OCI-LY1 (cell line): Measurements from ENCODE around the gene GDF7.

Experiments
- H2AFZ ChIP-seq: fragments of 200-600 bp; sonication (generic), shearing (Covaris generic); 2 replicates; pipeline ENCODE4 v1.6.0; 2014; ENCODE audit warnings: antibody characterized with exemption, mild to moderate bottlenecking, low read length
- H3F3A ChIP-seq: fragments of 200-600 bp; sonication (generic), shearing (Covaris generic); 2 replicates; pipeline ENCODE4 v1.6.0; 2014; ENCODE audit warnings: mild to moderate bottlenecking, antibody characterized with exemption, low read length, moderate library complexity; ENCODE audit not compliant: insufficient read depth
- H3K27ac ChIP-seq: fragments of 200-600 bp; sonication (generic); 2 replicates; pipeline ENCODE4 v1.5.1; 2014; ENCODE audit warnings: low read length, mixed run types, mild to moderate bottlenecking, low read depth; ENCODE audit not compliant: poor library complexity, severe bottlenecking
- H3K27me3 ChIP-seq: fragments of 200-600 bp; sonication (generic); 2 replicates; pipeline ENCODE4 v1.6.0; 2014; ENCODE audit warnings: antibody characterized with exemption, mild to moderate bottlenecking, low read length, moderate library complexity; ENCODE audit not compliant: insufficient read depth
- H3K36me3 ChIP-seq: fragments of 200-600 bp; sonication (generic); 2 replicates; pipeline ENCODE4 v1.6.1; 2014; ENCODE audit warnings: mild to moderate bottlenecking, antibody characterized with exemption, low read length, moderate library complexity, mixed read lengths; ENCODE audit not compliant: insufficient read depth
- H3K4me1 ChIP-seq: fragments of 200-600 bp; sonication (generic); 2 replicates; pipeline ENCODE4 v1.5.1; 2014; ENCODE audit warnings: mild to moderate bottlenecking, low read length, moderate library complexity; ENCODE audit not compliant: insufficient read depth, severe bottlenecking
- H3K4me2 ChIP-seq: fragments of 200-600 bp; sonication (generic), shearing (Covaris generic); 2 replicates; pipeline ENCODE4 v1.6.1; 2014; ENCODE audit warnings: low read length
- H3K4me3 ChIP-seq: fragments of 200-600 bp; sonication (generic); 2 replicates; pipeline ENCODE4 v1.5.1; 2014; ENCODE audit warnings: low read length, low read depth, mild to moderate bottlenecking, mixed read lengths; ENCODE audit not compliant: poor library complexity, severe bottlenecking
- H3K79me2 ChIP-seq: fragments of 200-600 bp; shearing (Covaris generic); 2 replicates; pipeline ENCODE4 v1.6.1; 2016; ENCODE audit warnings: mixed run types, low read length, mixed read lengths; ENCODE audit not compliant: insufficient read depth
- H3K9ac ChIP-seq: fragments of 200-600 bp; sonication (generic), shearing (Covaris generic); 2 replicates; pipeline ENCODE4 v1.6.1; 2014; ENCODE audit warnings: mild to moderate bottlenecking, low read length, mixed read lengths
- H3K9me2 ChIP-seq: fragments of 200-600 bp; sonication (generic), shearing (Covaris generic); 2 replicates; pipeline ENCODE4 v1.6.1; 2014; ENCODE audit warnings: low read depth, mild to moderate bottlenecking, low read length, mixed read lengths
- H3K9me3 ChIP-seq: fragments of 200-600 bp; shearing (Covaris generic); 2 replicates; pipeline ENCODE4 v1.6.1; 2014; ENCODE audit warnings: low read length, mixed read lengths
- H4K20me1 ChIP-seq: fragments of 200-600 bp; sonication (generic), shearing (Covaris generic); 2 replicates; pipeline ENCODE4 v1.6.0; 2016; ENCODE audit warnings: mild to moderate bottlenecking, low read length; ENCODE audit not compliant: insufficient read depth
- EZH2 ChIP-seq: fragments of 200-600 bp; sonication (generic), shearing (Covaris generic); IDR thresholded peaks from 2 replicates; pipeline ENCODE4 v1.8.0; 2017; ENCODE audit warnings: borderline replicate concordance, mixed run types, mild to moderate bottlenecking, antibody characterized with exemption, low read length, moderate library complexity, mixed read lengths
- TF ChIP-seq, protein P1 (sequence below): fragments of 200-600 bp; sonication (generic), shearing (Covaris generic); IDR thresholded peaks from 2 replicates; pipeline ENCODE4 v1.5.1; 2017; ENCODE audit warnings: mild to moderate bottlenecking, antibody characterized with exemption, low read length, moderate library complexity, mixed read lengths

GDF7 gene

GRCh38 chr2:20635675-20636584 lies 31.0 kb upstream of the GDF7 start:
- TF ChIP-seq, protein P1, sequence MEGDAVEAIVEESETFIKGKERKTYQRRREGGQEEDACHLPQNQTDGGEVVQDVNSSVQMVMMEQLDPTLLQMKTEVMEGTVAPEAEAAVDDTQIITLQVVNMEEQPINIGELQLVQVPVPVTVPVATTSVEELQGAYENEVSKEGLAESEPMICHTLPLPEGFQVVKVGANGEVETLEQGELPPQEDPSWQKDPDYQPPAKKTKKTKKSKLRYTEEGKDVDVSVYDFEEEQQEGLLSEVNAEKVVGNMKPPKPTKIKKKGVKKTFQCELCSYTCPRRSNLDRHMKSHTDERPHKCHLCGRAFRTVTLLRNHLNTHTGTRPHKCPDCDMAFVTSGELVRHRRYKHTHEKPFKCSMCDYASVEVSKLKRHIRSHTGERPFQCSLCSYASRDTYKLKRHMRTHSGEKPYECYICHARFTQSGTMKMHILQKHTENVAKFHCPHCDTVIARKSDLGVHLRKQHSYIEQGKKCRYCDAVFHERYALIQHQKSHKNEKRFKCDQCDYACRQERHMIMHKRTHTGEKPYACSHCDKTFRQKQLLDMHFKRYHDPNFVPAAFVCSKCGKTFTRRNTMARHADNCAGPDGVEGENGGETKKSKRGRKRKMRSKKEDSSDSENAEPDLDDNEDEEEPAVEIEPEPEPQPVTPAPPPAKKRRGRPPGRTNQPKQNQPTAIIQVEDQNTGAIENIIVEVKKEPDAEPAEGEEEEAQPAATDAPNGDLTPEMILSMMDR: peak; percentile 85
- no peak for TF ChIP-seq EZH2
- H3K9ac ChIP-seq: no peak overlapping the region
- H2AFZ ChIP-seq: no peak overlapping the region
- H3K4me3 ChIP-seq: no peak overlapping the region
- no peaks in the 10 kb centered on the region for H3F3A ChIP-seq
- H3K36me3 ChIP-seq: no peaks in the 10 kb centered on the region; the same call in 1 of the 2 replicates
- H3K4me2 ChIP-seq: no peak overlapping the region
- H4K20me1 ChIP-seq: no peaks in the 10 kb centered on the region
- H3K4me1 ChIP-seq: peaks cover 10% of the 10 kb centered on the region
- no peaks in the 10 kb centered on the region for H3K79me2 ChIP-seq
- no peak overlapping the region for H3K27ac ChIP-seq
- no peaks in the 10 kb centered on the region for H3K9me3 ChIP-seq
- no peaks in the 10 kb centered on the region for H3K9me2 ChIP-seq
- no peaks in the 10 kb centered on the region for H3K27me3 ChIP-seq

DNA sequence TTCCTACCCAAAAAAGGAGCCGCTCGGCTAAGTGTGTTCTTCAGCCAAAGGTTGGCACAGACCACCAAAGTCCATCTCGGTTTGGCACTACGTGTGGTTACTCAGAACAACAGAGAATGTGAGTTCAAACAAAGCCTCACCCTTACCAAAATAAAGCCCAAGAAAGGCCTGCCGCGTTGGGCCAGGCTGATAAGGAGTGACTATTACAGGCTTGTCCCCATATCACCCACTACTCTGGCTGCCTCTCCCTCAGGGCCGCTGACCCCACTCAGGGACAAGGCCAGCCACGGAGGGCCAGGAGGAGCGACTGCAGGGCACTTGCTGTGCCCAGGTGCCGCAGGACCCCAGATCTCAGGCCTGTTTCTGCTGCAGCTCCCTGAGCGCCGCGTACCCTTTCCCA lies 29.8 kb upstream of the GDF7 start:
- Histone ChIP-seq H4K20me1 (no peaks in the 10 kb centered on the region), H2AFZ (no peak overlapping the region), H3K9me2 (no peaks in the 10 kb centered on the region), H3K79me2 (no peaks in the 10 kb centered on the region), H3K4me1 (peaks cover 10% of the 10 kb centered on the region), H3K9ac (no peak overlapping the region), H3K27me3 (no peaks in the 10 kb centered on the region), H3K4me3 (no peak overlapping the region), H3K4me2 (no peak overlapping the region), H3F3A (no peaks in the 10 kb centered on the region), H3K36me3 (no peaks in the 10 kb centered on the region; the same call in 1 of the 2 replicates), H3K27ac (no peak overlapping the region), H3K9me3 (no peaks in the 10 kb centered on the region)
- TF ChIP-seq, protein P1: no peak
- no peak for TF ChIP-seq EZH2

DNA sequence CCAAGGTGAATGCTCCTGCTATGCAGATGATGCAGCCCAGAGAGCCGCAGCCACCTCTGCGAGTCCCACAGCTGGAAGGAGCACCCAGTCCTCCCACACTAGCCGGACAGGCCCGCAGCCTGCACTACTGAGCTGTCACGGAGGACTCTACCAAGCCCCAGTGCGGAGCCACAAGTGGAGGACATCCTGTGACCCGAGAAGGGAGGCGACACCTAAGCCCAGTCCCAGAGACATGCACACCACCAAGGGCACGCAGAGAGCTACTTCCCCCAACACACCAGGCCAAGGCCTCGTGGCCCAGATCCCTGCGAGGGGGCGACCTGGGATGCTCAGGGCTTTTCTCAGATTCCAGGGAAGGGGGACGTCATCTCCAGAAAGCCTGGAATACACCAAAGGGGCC lies 28.9 kb upstream of the GDF7 start:
- no peaks in the 10 kb centered on the region for H3K9me3 ChIP-seq
- H3K4me2 ChIP-seq: no peak overlapping the region
- H3K36me3 ChIP-seq: no peaks in the 10 kb centered on the region; the same call in 1 of the 2 replicates
- no peak overlapping the region for H3K4me3 ChIP-seq
- H3K27me3 ChIP-seq: no peaks in the 10 kb centered on the region
- H3F3A ChIP-seq: no peaks in the 10 kb centered on the region
- H3K9me2 ChIP-seq: no peaks in the 10 kb centered on the region
- no peak overlapping the region for H3K9ac ChIP-seq
- peaks cover 2% of the 10 kb centered on the region for H3K4me1 ChIP-seq
- H2AFZ ChIP-seq: no peak overlapping the region
- no peak for TF ChIP-seq EZH2
- TF ChIP-seq, protein P1: no peak
- H3K79me2 ChIP-seq: no peaks in the 10 kb centered on the region
- H4K20me1 ChIP-seq: no peaks in the 10 kb centered on the region
- H3K27ac ChIP-seq: no peak overlapping the region
